GM18909 (cell line): ENCODE data around the gene CH25H.
"Not testable (repeated sequence)": the region's sequence is repeated elsewhere in the genome, so short reads cannot be mapped to it uniquely, and the experiment has no call there.

Experiments used
- ATAC-seq: cut with Tn5 transposase; IDR thresholded peaks from one replicate; pipeline ENCODE4 v1.9.1; 2021; ENCODE audit warnings: mild to moderate bottlenecking; ENCODE audit not compliant: unreplicated experiment, poor library complexity

Gene CH25H

DNA sequence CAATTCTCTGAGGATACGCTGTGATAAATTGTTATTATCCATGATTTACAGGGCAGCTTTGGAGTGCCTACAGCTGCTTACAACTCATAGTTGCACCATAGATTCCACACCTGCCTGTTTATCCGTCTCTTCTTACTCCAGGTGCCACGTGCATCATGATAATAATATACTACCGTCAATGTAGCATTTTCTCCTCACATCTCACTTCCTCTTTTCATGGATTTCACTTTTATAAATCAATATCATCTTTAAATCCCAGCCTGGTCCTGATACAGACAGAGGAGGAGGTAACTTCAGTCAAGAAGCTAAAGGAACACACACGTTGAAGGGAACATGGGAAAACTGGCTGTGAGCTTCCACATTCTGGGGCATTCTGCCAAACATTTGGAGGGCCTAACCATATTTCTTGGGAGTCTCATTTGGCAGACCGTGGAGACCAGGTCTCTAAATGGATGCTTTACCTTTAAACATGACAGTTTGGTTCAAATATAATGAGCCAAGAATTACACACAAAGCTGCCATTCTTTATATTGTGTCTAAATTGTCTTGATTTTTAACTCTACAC is 2.4 kb downstream of the CH25H start:
- no peak for ATAC-seq

DNA sequence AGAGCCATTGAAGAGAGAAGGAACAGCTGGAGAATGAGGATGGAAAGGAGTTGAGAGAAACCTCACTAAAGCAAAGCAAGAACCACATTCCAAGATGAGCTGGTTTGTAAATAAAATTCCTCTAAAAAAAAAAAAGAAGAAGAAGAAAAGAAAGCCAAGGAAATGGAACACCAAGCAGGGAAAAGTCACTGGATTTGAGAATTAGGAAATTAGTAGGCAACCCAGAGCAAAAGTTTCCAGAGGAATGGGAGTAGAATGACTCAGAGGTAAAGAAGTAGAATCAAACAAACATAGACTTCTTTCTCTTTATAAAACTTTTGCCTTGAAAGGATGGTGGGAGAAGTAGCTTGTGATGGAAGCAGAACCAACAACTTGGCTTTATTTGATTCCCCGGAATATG is 3.9 kb downstream of the CH25H start:
- no peak for ATAC-seq

DNA sequence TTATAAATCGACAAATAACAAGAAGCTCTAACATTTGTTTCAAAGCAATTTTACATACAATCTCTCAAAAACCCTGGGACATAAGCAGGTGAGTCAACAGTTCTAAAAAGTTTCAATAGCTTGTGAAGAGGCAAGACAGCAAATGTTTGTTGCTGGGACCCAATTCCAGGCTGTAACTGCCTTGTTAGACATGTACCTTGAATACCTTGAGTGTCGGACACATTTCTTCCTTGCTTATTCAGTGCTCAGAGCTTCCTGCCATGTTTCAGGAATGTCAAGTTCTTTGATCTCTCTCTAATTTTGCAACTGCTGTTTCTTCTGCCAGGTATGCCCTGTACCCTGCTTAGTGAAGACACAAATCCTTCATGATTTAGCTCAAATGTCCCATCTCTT is 5.1 kb downstream of the CH25H start:
- ATAC-seq, result no peak

DNA sequence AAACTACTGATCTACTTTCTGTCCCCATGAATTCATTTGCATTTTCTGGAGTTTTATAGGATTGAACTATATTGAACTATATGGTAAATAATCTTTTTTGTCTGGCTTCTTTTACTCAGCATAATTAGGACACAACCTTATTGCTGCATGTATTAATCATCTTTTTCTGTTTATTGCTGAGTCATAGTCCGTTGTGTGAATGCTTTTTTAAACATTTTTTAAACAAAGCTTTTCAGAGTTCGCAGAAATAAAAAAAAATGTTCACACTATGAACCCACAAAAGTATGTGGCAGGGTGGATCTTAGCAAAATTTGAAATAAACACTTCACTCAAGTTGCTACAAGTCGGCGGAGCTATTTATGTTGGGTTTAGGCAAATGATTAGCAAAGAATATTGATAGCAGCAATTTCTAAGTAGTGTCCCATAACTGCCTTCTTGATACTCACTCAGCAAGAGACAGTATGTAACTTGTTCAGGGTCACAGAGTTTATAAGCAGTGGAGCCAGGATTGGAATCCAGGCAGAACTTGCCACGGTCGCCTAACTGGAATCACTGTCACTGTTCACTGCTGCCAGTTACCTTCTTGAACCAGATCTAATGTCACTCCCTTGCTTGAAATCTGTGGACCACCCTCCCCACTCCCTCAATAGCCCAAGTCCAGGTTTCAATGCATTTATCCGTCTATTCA is 5.6 kb downstream of the CH25H start:
- no peak for ATAC-seq

DNA sequence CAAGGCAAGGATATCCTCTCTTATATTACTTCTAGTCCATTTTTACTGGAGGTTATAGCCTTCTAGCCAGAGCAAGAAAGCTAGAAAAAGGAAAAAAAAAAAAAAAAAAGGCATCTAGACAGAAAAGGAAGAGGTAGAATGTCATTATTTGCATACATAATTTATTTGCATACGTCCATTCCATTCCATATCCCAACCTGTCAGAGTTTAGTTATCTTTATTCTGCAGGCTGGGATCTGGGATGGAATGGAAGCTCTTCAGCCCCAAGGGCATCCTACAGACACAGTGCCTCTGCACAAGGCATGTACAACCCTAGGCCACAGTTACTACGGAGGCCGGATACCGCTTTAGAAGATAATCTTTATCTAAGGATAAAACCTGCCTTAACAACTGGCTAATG is 9.6 kb downstream of the CH25H start:
- no peak for ATAC-seq

DNA sequence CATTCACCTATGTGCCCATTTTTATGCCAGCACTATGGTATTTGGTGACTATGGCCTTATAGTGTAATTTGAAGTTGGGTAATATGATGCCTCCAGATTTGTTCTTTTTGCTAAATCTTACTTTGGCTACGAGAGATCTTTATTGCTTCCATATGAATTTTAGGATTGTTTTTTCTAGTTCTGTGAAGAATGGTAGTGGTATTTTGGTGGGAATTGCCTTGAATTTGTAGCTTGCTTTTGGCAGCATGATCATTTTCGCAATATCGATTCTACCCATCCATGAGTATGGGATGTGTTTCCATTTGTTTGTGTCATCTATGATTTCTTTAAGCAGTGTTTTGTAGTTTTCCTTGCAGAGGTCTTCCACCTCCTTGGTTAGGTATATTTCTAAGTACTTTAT is 15.8 kb downstream of the CH25H start:
- ATAC-seq, result not testable (repeated sequence)

DNA sequence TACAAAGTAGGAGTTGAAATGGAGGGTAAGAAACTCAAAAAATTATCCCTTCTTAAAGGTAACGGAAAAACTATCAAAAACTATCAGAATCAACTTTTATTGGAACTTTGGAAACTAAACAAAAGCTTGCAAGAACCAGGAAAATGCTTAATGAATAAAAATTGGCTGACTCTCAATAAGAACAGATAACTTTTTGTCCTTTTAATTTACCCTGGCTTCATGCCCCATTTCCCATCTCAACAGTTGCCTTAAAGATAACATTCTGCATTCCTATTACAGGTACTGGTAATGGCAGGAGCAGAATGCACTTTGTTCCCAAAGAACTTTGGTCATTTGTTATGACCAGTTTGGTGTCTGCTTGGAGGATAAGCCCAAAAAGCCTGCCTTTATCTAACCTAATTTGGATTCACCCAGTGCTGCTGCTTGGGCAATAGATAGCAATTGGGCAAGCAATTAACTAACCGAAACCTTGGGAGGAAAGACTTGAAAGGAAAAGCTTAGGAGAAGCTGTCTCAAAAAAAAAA is 17.8 kb downstream of the CH25H start:
- no peak for ATAC-seq

DNA sequence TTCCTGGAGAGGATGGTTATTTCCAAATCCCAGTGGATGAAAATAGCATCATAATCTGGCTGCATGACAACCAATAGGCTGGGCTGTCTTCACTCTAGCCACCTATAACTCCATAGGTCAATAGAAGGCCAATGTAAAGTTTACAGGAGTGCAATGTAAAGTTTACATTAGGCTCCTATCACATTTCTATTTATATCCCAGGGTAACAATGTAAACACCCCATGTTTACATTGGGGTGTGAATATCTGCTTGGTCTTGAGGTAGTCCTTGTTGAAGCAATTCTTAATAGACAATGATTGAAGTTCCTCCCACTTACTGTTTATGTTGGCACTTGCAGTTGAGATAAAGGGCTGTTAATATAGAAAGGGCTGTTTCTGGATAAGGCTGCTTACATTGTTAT is 21.5 kb downstream of the CH25H start:
- no peak for ATAC-seq

DNA sequence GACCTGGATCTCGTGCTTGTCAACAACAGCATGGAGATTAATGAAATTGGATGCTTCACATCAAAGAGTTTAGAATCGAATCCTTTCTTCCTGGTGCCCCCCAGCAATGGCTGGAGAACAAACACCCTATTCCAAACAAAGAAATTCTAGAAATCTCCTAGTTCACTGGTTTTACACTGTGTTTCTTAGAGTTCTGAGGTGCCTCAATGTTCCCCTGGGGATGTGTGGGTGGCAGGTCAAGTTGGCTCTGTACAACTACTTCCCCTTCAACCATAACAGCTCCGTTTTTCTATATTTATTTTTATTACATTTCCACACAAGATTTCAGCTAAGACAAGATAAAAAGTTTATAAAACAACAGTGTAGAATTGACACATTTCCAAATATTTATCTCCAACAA is 22.5 kb downstream of the CH25H start:
- ATAC-seq, result no peak

DNA sequence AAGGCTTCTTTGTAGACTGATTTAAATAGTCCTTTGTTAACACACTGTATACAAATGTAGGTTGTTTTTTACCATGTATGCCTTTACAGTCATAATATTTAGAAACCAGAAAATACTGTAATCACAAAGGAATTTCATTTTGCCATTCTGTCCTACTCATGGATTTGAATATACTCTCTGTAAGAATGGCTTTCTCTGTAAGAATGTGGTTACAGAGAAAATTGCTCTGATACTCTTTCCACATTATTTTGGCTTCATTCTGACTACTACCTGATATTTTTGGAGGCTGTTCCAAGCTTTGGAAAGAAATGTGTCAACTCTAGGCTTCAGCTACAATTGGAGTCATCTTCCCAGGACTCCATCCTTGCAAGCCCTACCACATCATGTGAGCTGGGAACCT is 23.5 kb downstream of the CH25H start:
- ATAC-seq, result no peak

DNA sequence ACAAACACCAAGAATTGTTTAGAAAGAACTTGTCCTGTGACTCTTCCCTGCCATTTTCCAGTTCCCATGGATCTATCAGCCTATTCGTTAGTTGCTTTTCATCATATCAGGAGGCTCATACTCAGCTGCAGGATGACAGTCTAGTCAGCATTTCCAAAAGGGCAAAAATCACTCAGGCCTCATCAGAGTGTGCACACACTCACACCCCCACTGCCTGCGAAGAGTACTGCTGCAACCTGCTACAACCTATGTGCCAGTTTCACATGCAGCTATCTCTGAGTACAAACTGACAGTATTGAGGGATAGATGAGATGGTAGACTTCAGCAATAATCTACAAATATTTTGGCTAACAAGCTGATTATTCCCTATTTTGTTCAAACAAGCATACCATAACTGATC is 24.2 kb downstream of the CH25H start:
- no peak for ATAC-seq

DNA sequence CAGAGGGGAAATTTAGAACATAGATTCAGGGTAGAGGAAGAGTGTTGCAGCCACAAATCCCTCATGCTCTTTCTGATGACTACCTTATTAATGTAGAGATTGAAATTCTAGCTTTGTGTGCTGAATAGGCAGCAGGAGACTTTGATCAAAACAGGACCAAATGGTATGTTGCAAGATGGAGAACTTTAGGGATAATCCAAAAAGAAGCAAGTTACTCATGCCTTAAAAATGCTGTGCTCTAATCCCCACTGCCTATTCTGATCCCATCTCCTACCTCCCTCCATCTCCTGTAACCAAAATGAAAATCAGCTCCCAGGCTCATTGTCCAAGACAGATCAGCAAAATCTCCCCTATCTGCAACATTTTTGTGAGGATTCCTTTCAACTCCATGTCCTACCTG is 31.3 kb downstream of the CH25H start:
- no peak for ATAC-seq

DNA sequence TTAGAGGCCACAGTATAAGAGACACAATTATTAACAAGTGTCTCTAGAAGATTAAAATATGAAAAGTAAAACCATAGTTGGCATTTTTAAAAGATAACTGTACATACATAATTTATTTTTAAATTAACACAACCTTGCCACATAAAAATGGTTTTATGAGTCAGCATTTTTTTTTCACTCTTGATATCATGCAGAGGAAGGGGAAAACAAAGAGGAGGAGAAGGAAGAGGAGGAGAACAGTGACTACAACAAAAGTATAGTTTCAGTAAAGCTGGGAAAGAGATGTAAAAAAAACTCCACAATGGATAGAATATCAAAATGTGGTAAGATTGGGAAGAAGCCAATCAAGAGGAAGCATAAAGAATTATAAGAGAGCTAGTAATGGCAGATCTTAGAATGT is 34.0 kb downstream of the CH25H start:
- no peak for ATAC-seq

DNA sequence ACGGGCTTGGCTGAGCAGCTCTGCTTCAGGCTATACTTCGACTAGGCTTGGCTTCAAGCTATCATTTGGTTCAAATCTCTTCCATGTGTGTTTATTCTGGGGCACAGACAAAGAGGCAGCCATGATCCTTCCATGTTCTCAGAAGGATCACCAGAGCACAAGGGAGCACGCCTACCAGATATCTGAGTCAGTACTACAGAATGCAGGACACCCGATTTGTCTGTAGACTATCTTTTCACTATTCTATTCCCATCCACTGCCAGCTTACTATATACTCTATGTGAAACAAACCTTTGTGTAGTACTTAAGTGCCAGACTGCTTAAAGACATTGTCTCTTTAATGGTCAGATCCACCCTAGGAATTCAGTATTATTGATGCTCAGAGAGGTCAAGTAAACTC is 35.1 kb downstream of the CH25H start:
- no peak for ATAC-seq

DNA sequence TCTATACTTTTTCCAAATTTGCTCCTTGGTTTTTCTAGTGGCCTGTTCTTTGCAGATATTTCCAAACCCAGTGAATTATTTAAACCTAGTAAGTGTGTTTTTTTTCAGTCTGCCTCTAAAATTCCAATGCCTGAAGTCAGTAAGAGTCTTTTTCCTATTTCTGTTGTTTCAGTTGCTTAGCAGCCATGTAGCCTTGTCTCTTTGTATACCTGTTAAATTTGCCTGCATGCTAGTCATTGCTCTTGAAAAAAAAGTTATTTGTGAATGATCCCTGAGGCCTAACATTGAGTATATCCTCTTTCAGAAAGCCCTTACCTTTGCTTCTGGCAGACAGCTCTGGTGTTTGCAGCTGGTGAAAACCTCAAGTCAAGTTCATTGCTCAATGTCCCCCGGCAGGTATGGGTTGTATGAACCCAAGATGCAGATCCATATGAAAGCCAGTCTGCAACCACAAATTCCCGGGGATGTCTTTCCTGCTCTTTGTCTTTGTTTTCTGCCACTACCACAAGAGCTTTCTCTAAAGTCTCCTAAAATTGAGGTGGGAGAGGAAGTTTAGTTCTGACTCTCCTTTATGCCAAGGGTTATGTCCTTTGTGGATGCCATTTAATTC is 35.7 kb downstream of the CH25H start:
- ATAC-seq, result no peak

DNA sequence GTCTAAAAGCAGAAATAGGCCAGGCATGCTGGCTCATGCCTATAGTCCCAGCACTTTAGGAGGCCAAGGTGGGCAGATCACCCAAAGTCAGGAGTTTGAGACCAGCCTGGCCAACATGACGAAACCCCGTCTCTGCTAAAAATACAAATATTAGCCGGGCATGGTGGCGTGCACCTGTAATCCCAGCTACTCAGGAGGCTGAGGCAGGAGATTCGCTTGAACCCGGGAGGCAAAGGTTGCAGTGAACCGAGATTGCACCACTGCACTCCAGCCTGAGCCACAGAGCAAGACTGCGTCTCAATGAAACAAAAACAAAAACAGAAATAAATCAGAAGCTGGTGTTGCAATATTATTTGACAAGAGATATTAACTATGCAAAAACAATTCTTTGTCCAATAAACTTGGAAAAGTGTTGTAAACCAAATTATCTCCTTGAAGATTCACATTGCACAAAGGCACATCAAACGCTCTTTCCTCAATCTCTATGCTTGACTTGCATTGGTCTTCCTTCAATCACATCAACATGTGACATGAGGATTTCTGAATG is 38.7 kb downstream of the CH25H start:
- not testable (repeated sequence) for ATAC-seq

DNA sequence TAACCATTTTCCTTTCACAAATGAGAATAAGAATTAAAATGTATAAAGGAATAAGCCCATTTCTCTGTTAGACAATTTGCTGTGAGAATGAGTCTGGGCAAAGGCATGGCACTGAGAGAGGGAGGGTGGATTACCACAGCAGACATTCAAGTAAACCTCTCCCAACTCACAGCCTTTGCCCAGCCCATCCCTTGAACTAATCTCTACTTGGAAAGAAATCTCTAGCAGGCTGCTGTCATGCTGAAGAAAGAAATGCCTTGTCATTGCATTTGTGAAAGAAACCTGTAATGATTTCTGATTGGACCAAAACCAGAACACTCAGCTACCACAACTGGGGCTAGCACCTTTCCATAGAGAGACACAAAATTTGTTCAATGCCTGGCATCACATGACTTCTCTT is 39.2 kb downstream of the CH25H start:
- ATAC-seq, result no peak

DNA sequence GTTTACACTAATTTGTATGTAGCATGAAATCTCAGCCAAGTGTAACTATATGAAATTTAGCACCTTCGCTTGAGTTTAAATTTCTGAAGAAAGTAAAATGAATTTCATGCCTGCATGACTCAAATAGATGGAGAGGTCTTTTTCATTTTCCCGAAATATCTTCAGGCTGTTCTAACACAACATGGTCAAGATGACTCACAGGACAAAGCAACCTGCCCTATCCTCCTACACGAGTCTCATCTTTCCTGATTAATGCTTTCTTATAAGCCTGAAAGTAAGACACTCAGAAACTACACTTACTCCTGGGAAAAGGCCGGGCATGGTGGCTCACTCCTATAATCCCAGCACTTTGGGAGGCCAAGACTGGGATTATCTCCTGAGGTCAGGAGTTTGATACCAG is 41.2 kb downstream of the CH25H start:
- no peak for ATAC-seq

DNA sequence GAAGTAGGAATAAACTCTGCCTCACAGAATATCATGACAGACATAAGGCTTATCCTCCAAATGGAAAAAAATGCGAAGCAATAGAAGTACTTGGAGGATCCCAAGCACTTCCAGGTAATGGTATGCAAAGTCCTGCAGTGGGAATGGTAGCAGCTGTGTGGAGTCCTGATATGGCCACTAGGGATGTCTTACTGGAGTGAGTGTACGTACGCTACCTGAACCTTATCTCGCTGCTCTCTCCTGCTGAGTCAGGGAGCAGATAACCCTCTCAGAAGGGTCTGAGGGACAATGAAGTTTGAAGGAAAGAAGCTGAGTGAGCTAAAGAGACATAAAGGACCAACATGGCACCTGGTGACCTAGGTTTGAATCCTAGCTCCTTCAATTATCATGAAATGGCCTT is 42.2 kb downstream of the CH25H start:
- ATAC-seq, result no peak

DNA sequence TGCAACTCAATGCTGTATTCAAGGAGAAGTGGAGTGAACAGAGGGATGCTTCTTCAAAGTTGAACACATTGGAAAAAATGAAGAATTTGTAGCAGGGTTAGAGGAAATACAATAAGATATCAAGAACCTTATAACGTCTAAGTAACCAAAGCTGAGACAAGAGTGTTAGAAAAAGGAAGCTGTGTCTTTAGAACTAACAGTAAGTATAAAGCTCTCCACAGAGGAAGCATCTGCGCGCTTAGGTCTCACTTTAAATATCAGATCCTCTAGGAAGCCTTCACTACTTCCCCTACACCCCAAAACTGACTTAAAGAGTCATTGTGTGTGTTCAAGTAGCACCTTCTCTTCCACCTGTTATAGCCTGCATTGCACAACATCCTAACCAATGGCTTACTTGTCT is 43.0 kb downstream of the CH25H start:
- peak; percentile 15 for ATAC-seq

DNA sequence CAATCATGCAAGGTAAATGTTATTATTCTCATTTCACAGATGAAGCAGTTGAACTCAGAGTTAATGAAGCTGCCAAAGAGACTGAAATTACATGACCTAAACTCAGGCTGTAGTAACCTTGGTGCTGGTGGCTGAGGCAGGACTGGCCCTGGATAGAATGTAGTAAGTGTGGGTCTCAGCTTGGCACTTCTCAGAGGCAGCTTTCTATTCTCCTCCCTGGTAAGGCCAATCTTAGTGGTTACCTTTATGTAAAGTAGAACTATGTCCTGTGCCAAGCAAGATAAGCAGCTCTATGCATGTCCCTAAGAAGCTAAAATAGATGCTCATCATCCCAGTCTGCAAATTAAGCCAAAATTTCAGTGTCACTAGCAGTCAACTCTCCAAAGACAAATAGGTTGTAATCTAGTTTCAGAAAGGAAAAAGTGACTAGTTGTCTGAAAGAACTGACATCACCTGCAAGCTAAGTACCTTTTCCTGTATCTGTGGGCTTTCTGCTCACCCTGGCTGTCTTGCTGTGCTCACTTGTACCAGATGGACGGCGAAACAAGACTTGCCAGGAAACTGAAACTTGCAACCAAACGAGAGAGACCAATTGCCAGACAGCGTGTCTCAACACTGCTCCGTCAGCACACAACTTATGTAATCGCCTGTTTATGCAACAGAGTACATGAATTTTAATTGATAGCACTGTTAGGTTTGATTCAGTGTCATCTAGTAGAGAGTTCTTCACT is 43.7 kb downstream of the CH25H start:
- peak; percentile 96 for ATAC-seq
